Prostate gland (tissue), 2 donors: Measurements from ENCODE around the gene FAM200A.

Source experiments
- CTCF ChIP-seq, 4 experiments: fragments of 200-600 bp in 2 of 4; fragments of 450-650 bp in 2 of 4; sonication (generic) in 2 of 4; IDR thresholded peaks; 1 replicate in 3 of 4; 2 replicates in 1 of 4; pipeline ENCODE4 v1.5.1; 2016 to 2019; ENCODE audit warnings: antibody characterized with exemption in 4 of 4, mild to moderate bottlenecking in 2 of 4, moderate library complexity in 2 of 4
- POLR2A ChIP-seq: fragments of 450-650 bp; IDR thresholded peaks from one replicate; pipeline ENCODE4 v1.6.1; 2016; ENCODE audit warnings: antibody characterized with exemption, mild to moderate bottlenecking
- POLR2AphosphoS5 ChIP-seq: sonication (generic); formaldehyde crosslinking; IDR thresholded peaks from one replicate; pipeline ENCODE4 v1.6.1; 2017; ENCODE audit warnings: antibody characterized with exemption

GRCh38 chr7:99562114-99562784 lies 10.3 kb upstream of the FAM200A start:
- no peak for TF ChIP-seq CTCF (IDR thresholded peaks at IDR 0.05)
- no peak for TF ChIP-seq POLR2A
- TF ChIP-seq POLR2AphosphoS5: no peak
